DMS153 treated with DMSO at 0.1 percent for 48 hours (cell line): ENCODE measurements around the gene OXCT1.
"Not testable (repeated sequence)": the region's sequence is repeated elsewhere in the genome, so short reads cannot be mapped to it uniquely, and the experiment has no call there.

Experiments
- DNase-seq: peaks from one replicate; lab custom pipeline; 2025; ENCODE audit not compliant: unreplicated experiment; lab: John Stamatoyannopoulos, UW

The OXCT1 gene

DNA sequence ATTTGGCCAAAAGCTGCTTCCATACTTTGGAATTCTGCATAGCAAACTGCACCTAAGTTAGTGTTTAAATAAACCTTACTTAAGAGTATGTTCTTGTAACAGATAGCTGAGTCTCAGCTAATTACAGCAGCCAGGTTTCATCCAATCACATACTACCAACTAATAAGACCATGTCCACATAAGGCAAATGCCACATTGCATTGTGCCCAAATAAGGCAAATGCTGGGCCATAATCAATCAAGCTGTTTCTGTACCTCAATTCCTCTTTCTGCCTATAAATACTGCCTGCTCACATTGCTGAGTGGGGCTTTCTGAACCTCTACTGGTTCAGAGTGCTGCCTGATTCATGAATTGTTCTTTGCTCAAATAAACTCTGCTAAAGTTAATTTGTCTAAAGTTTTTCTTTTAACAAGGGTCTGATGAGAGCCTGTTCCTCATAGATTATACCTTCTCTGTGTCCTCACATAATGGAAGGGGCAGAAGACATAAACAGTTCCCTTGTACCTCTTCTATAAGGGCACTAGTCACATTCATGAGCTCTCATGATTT lies 4.4 kb upstream of the OXCT1 start:
- no peak for DNase-seq

GRCh38 chr5:41871852-41872251 lies 1.6 kb upstream of the OXCT1 start:
- DNase-seq, result no peak

- DNase-seq, result no peak
These were observed 413 bp upstream of the OXCT1 start for GRCh38 chr5:41870627-41871048.

- no peak for DNase-seq
These were observed 988 bp downstream of the OXCT1 start for GRCh38 chr5:41869151-41869723.

- no peak for DNase-seq
These were observed 6.2 kb downstream of the OXCT1 start for GRCh38 chr5:41863871-41864486.

- DNase-seq, result no peak
These were observed 11.3 kb downstream of the OXCT1 start for GRCh38 chr5:41858890-41859289.

DNA sequence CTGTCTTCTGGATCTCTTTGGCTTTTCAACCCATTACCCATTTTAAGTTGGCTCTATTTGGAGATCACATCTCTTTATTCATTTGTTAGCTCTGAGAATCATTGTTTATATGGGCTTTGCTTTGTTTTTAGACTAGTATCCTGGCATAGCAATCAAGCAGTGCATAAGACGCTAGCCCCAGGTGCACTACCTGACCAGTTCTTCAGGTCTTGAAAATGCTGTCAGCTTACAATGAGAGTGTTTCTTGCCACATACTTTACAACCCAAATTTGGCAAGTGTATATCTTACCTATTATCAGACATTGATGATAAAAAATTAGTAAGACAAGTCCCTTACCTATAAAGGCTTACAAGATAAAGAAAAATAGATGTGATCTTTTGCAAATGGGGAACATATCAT lies 12.2 kb downstream of the OXCT1 start:
- DNase-seq, result no peak

DNA sequence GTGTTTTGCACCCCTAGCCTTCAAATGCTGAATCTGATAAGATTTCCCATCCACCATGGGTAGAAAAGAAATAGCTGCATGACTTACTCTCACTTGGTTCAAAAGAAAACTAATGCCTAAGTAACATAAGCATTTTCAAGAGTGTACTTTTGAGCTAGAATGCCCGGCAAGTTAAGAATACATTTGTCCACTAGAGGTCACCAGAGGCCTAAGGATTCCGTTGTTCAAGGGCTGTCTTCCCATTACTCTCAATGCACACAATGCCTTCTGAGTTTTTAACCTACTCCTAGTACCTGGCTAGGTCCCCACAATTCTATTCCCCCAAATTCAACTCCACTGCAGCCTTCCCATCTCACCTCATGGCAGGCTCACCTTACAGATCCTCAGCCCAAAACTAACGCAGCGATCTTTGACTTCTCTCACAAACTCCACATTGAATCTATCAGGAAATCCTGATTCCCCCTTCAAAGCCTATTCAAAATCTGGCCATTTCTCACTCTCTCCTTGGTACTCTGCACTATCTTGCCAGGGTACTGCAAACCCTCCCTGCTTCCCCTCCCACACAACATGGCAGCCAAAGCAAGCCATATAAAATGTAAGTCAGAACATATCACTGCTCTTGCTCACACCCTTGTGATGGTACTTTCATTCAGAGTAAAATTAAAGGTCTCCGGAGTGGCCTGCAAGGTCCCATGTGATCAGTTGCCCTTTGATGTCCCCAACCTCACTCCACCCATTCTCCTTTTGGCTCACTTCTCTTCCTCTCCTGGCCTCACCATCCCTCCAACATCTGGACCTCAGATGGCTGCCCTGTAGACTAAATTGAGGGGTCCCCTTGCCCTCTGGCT lies 13.4 kb downstream of the OXCT1 start:
- peak; percentile 84 for DNase-seq

- no peak for DNase-seq
These were observed 17.9 kb downstream of the OXCT1 start for GRCh38 chr5:41852293-41852692.

DNA sequence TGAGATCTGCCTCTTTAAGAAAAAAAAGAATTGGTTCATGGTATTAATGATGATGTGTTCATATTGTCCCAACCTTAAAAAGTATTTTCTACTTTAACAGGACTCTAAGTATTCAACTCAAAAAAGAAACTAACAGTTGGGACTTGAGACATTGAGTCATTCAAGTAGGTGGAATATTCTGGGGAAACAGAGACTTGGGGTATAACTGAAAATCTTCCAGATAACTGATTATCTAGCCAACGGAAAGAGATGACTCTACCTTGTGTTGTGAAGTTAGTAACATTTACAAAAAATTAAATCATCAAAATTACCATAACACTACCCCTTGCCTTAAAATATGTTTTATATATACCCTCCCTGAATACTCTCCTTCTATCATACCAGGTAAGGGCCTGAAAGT lies 19.1 kb downstream of the OXCT1 start:
- no peak for DNase-seq

DNA sequence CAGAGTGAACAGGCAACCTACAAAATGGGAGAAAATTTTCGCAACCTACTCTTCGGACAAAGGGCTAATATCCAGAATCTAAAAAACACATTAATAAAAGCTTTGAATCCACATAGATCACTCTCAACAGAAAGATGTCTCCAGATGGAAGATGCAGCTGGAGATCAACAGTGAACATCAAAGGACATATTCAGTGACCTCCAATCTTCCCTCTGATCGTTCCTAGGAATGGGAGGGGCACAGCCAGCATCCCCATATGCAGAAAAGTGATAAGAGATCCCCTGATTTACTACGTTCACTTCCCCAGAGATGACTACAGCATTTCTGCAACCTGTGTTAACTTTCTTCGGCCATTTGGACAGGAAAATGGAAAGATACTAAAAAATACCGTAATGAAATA lies 21.2 kb downstream of the OXCT1 start:
- DNase-seq, result no peak

- DNase-seq, result not testable (repeated sequence)
These were observed 24.5 kb downstream of the OXCT1 start for GRCh38 chr5:41845751-41846150.

DNA sequence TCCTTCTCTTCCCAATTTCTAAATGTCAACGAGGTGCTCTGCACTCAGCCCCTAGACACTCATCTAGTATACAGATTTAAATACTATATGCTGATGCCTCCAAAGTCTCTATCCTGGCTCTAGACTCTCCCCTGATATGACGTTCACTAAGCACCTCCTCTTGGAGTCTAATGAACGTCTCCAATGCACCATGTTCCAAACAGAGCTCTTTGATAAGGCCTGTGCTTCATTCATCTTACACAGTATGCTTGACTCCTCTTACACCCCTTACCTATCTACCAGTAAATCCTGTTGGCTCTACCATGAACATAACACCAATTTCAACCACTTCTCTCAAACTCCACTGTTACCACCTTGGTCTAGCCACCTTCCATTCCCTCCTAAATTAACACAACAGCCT lies 25.7 kb downstream of the OXCT1 start:
- no peak for DNase-seq

- DNase-seq, result peak; percentile 52
These were observed 26.5 kb downstream of the OXCT1 start for GRCh38 chr5:41843456-41844370.

- DNase-seq, result no peak
These were observed 27.4 kb downstream of the OXCT1 start for GRCh38 chr5:41842777-41843176.

GRCh38 chr5:41841325-41841724 lies 28.9 kb downstream of the OXCT1 start:
- no peak for DNase-seq

GRCh38 chr5:41840251-41840650 lies 30.0 kb downstream of the OXCT1 start:
- no peak for DNase-seq

DNA sequence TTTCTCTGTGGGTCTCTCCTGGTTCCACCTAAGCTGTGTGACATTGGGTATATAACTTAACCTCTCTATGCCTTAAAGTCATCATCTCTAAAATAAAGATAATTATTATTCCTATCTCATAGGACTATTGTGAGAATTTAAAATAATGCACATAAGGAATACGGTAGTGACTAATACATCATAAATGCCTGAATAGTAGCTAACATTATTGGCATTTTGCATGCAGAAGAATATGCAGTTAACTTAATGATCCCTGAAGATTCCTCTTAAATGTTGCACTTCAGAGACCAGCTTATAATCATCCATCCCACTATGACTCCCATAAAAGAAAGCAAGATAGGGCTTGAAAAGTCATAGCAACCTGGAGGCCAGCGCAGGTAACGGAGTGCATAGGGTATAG lies 32.4 kb downstream of the OXCT1 start:
- no peak for DNase-seq

DNA sequence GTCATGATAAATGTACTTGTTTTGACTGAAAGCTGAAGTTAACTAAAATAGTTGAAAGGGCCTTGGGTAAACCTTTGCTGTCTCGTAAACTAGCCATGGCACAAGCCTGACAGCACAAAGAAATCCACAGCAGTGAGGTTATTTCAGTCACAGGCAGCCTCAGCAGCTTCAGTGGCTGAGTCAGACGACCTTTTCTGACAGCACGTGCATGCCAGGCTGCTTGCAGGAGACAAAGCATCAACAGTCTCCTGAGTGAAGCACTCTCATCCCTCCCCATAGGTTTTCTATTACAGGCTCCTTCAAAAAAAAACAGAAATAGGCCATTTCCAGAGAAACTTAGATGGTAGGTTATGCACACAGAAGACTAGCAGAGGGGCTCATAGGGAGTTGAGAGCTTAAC lies 34.6 kb downstream of the OXCT1 start:
- no peak for DNase-seq

- no peak for DNase-seq
These were observed 35.7 kb downstream of the OXCT1 start for GRCh38 chr5:41834506-41834905.

GRCh38 chr5:41832430-41832829 lies 37.8 kb downstream of the OXCT1 start:
- DNase-seq, result no peak
